Nephron (organoid): ENCODE data around the gene CUBN.

ENCODE experiments used
- H3K27ac Mint-ChIP-seq, 3 experiments: 2 replicates each; pipeline ENCODE4 v1.8.0; 2020; ENCODE audit warnings: mixed read lengths in 3 of 3, mild to moderate bottlenecking in 2 of 3, moderate library complexity in 1 of 3
- H3K27me3 Mint-ChIP-seq: 2 replicates; pipeline ENCODE4 v1.8.0; 2021; ENCODE audit warnings: low read depth, mild to moderate bottlenecking, moderate library complexity, mixed read lengths
- H3K36me3 Mint-ChIP-seq: 2 replicates; pipeline ENCODE4 v1.8.0; 2020; ENCODE audit warnings: low read depth, mixed read lengths
- H3K4me1 Mint-ChIP-seq: 2 replicates; pipeline ENCODE4 v1.8.0; 2020; ENCODE audit warnings: mixed read lengths
- H3K4me3 Mint-ChIP-seq, 3 experiments: 2 replicates each; pipeline ENCODE4 v1.8.0; 2020; ENCODE audit warnings: mild to moderate bottlenecking in 3 of 3, mixed read lengths in 3 of 3, moderate library complexity in 2 of 3
- H3K9me3 Mint-ChIP-seq: 2 replicates; pipeline ENCODE4 v1.8.0; 2020; ENCODE audit warnings: mixed read lengths
- CTCF ChIP-seq, 3 experiments: fragments of 200-600 bp; sonication (generic); IDR thresholded peaks; one replicate each; pipeline ENCODE4 v1.5.0; 2021; ENCODE audit warnings: antibody characterized with exemption in 3 of 3; ENCODE audit not compliant: unreplicated experiment in 3 of 3

Gene CUBN

DNA sequence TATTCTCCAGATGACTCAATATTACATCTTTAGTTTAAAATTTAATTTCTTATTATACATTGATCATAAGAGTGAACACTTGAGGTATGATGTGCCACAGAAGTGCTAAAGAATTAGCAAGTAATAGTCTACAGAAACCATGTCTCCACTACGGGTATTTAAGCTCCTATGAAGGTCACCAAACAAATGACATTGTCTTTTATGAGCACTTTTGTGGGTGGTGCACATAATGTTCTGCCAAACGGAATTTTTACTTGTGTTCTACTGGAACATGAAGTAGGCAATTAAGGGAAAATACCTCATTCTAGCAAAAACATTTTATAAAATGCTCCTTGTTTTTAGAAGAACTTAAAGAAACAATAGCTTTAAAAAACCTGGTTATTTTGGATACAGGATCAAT, 27.4 kb upstream of the CUBN start:
- H3K27ac Mint-ChIP-seq = no peak overlapping the region
- no peak overlapping the region for H3K4me3 Mint-ChIP-seq
- no peak for TF ChIP-seq CTCF (IDR thresholded peaks at IDR 0.05; ENCODE audit: unreplicated experiment in 3 of 3)
- peaks cover 27% of the 10 kb centered on the region for H3K4me1 Mint-ChIP-seq
- no peaks in the 10 kb centered on the region for H3K36me3 Mint-ChIP-seq
- H3K27me3 Mint-ChIP-seq = no peaks in the 10 kb centered on the region
- H3K9me3 Mint-ChIP-seq = no peaks in the 10 kb centered on the region

DNA sequence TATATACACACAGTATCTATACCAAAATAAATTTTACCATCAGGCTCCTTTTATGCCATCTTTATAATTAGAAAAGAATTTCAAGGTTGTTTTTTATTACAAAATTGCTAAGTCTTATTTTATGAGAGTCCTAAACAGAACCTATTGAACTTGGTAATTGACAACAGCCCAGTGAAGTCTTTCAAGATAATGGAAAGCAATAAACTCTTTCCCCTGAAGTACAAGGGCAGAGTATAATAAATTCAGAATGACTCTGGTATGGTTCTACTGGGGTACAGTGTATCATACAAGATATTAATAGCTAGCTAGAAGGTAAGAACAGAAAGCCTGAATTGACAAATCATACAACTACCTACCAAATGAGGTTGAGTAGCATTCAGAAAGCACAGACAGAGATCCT, 26.2 kb upstream of the CUBN start:
- H3K9me3 Mint-ChIP-seq = no peaks in the 10 kb centered on the region
- peaks cover 30% of the 10 kb centered on the region for H3K4me1 Mint-ChIP-seq
- no peaks in the 10 kb centered on the region for H3K27me3 Mint-ChIP-seq

GRCh38 chr10:17154116-17154515, 24.5 kb upstream of the CUBN start:
- H3K4me1 Mint-ChIP-seq = peaks cover 41% of the 10 kb centered on the region
- no peaks in the 10 kb centered on the region for H3K27me3 Mint-ChIP-seq
- no peaks in the 10 kb centered on the region for H3K9me3 Mint-ChIP-seq
- peak overlapping the region in 2 of 3 experiments; percentile 95 to 97 for H3K27ac Mint-ChIP-seq
- H3K36me3 Mint-ChIP-seq = no peaks in the 10 kb centered on the region
- TF ChIP-seq CTCF (IDR thresholded peaks at IDR 0.05; ENCODE audit: unreplicated experiment in 3 of 3) = no peak
- no peak overlapping the region for H3K4me3 Mint-ChIP-seq

More for the DNA sequence above, 26.2 kb upstream of the CUBN start:
- TF ChIP-seq CTCF (IDR thresholded peaks at IDR 0.05; ENCODE audit: unreplicated experiment in 3 of 3) = no peak
- Mint-ChIP-seq H3K4me3 (no peak overlapping the region), H3K27ac (peak overlapping the region in 2 of 3 experiments; percentile 11 to 86), H3K36me3 (no peaks in the 10 kb centered on the region)

GRCh38 chr10:17153321-17153720, 23.7 kb upstream of the CUBN start:
- no peaks in the 10 kb centered on the region for H3K36me3 Mint-ChIP-seq
- H3K27me3 Mint-ChIP-seq = no peaks in the 10 kb centered on the region
- peak overlapping the region; percentile 73 to 97 (median 78) for H3K27ac Mint-ChIP-seq
- H3K4me3 Mint-ChIP-seq = no peak overlapping the region
- peaks cover 43% of the 10 kb centered on the region for H3K4me1 Mint-ChIP-seq
- TF ChIP-seq CTCF (IDR thresholded peaks at IDR 0.05; ENCODE audit: unreplicated experiment in 3 of 3) = no peak
- H3K9me3 Mint-ChIP-seq = no peaks in the 10 kb centered on the region

DNA sequence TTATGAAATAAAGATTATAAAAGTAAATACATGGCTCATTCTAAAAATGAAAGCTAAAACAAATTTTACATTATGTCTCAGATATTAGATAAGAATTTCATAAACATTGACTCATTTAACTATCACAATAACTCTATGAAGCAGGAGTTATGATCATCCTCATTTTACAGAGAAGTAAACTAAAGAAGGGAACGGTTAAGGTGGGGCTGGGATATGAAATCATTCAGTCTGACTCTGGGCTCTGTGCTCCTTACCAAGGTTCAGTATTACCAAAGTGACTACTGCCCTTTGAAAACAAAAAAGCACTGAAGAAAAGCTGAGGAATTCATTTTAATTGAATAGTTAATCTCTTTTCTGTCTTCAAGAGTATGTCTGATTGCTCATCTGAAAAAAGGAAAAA, 22.1 kb upstream of the CUBN start:
- peak overlapping the region; percentile 81 to 97 (median 91) for H3K27ac Mint-ChIP-seq
- no peaks in the 10 kb centered on the region for H3K36me3 Mint-ChIP-seq
- H3K27me3 Mint-ChIP-seq = no peaks in the 10 kb centered on the region
- no peak overlapping the region for H3K4me3 Mint-ChIP-seq
- no peak for TF ChIP-seq CTCF (IDR thresholded peaks at IDR 0.05; ENCODE audit: unreplicated experiment in 3 of 3)
- peaks cover 59% of the 10 kb centered on the region for H3K4me1 Mint-ChIP-seq
- H3K9me3 Mint-ChIP-seq = no peaks in the 10 kb centered on the region

GRCh38 chr10:17147884-17148489, 18.4 kb upstream of the CUBN start:
- no peaks in the 10 kb centered on the region for H3K36me3 Mint-ChIP-seq
- no peaks in the 10 kb centered on the region for H3K27me3 Mint-ChIP-seq
- peaks cover 57% of the 10 kb centered on the region for H3K4me1 Mint-ChIP-seq
- peak overlapping the region; percentile 8 to 53 (median 22) for H3K4me3 Mint-ChIP-seq
- H3K27ac Mint-ChIP-seq = peak overlapping the region; percentile 91 to 95 (median 93)
- H3K9me3 Mint-ChIP-seq = no peaks in the 10 kb centered on the region
- no peak for TF ChIP-seq CTCF (IDR thresholded peaks at IDR 0.05; ENCODE audit: unreplicated experiment in 3 of 3)
